K562 (cell line): Measurements from ENCODE around the gene KLC1. TPM values are rescaled to one million over a fixed set of nuclear protein-coding genes. Genes with fewer than 3 reads are reported as not detected.

ENCODE experiments used
- ATAC-seq: fragments of 200-7000 bp; cut with Tn5 transposase; 3 replicates; pipeline ENCODE4 v1.9.1; 2020; ENCODE audit warnings: moderate library complexity
- Bru-seq: library from RNA; stranded (reverse); fragments of 400-500 nt; gene quantifications from one replicate; lab custom pipeline; 2021; lab: Mats Ljungman, UMichigan
- BruChase-seq, 2 experiments: library from RNA; stranded (reverse); fragments of 400-500 nt; gene quantifications; one replicate each; lab custom pipeline; 2021; lab: Mats Ljungman, UMichigan
- BruUV-seq: library from RNA; stranded (reverse); fragments of 400-500 nt; replicated peaks from 2 replicates; lab custom pipeline; 2021; lab: Mats Ljungman, UMichigan
- CTCF ChIA-PET: fragments of 300-600 bp; formaldehyde crosslinking; extraction: SDS; loops from one replicate; lab custom pipeline; 2021; ENCODE audit warnings: low intra/inter-chr PET ratio; lab: Yijun Ruan, JAX
- POLR2A ChIA-PET: fragments of 300-600, 350-650 bp; sonication (Branson Sonifier 250); formaldehyde crosslinking; extraction: SDS; loops from one replicate; lab custom pipeline; 2021; ENCODE audit warnings: antibody characterized with exemption, inconsistent platforms; lab: Yijun Ruan, JAX
- DNase-seq, 4 experiments: peaks; one replicate each; pipeline versions ENCODE4 v3.0.0 to v3.0.0-alpha.2; 2011 to 2018; ENCODE audit warnings: low spot score in 3 of 4, mixed read lengths in 3 of 4; ENCODE audit errors: extremely low read depth in 1 of 4
- FAIRE-seq: peaks from 2 replicates; lab custom pipeline; 2011; peaks lifted over from hg19 to GRCh38; lab: Jason Lieb, UNC
- H2AFZ ChIP-seq: 2 replicates; pipeline ENCODE4 v1.6.0; 2011; ENCODE audit warnings: low read depth, low read length, control low read depth, inconsistent platforms
- H3K27ac ChIP-seq: fragments of 200-600 bp; 3 replicates; pipeline ENCODE4 v1.8.0; 2011; ENCODE audit warnings: low read depth, mild to moderate bottlenecking, control low read depth, inconsistent platforms, low read length, moderate library complexity, mixed read lengths; ENCODE audit errors: extremely low read depth
- H3K27me3 ChIP-seq, 2 experiments: fragments of 300-600 bp in 1 of 2; 2 replicates in 1 of 2; 3 replicates in 1 of 2; pipeline versions ENCODE4 v1.6.0 to v1.8.0; 2011; ENCODE audit warnings: inconsistent platforms in 2 of 2, low read length in 2 of 2, mild to moderate bottlenecking in 1 of 2, mixed read lengths in 1 of 2, moderate library complexity in 1 of 2; ENCODE audit not compliant: control insufficient read depth in 2 of 2, insufficient read depth in 2 of 2
- H3K36me3 ChIP-seq: fragments of 300-600 bp; 3 replicates; pipeline ENCODE4 v1.8.0; 2011; ENCODE audit warnings: mild to moderate bottlenecking, low read length, inconsistent platforms; ENCODE audit not compliant: control insufficient read depth, insufficient read depth
- H3K4me1 ChIP-seq, 2 experiments: fragments of 200-600 bp in 1 of 2; replicated peaks in 1 of 2; 2 replicates in 1 of 2; 3 replicates in 1 of 2; pipeline versions ENCODE4 v1.5.1 to v1.8.0; 2011; ENCODE audit warnings: inconsistent platforms in 2 of 2, low read length in 2 of 2, mild to moderate bottlenecking in 1 of 2, mixed read lengths in 1 of 2, moderate library complexity in 1 of 2; ENCODE audit not compliant: control insufficient read depth in 2 of 2, insufficient read depth in 2 of 2
- H3K4me2 ChIP-seq: 2 replicates; pipeline ENCODE4 v1.6.1; 2011; ENCODE audit warnings: low read length, control low read depth, inconsistent platforms, mixed read lengths; ENCODE audit not compliant: insufficient read depth
- H3K4me3 ChIP-seq: fragments of 200-600 bp; sonication (generic), shearing (Covaris generic); 2 replicates; pipeline ENCODE4 v1.5.1; 2016; ENCODE audit warnings: control low read depth, inconsistent platforms
- H3K79me2 ChIP-seq: fragments of 200-600 bp; 3 replicates; pipeline ENCODE4 v1.8.0; 2011; ENCODE audit warnings: low read length, inconsistent platforms; ENCODE audit not compliant: control insufficient read depth, insufficient read depth
- H3K9ac ChIP-seq, 2 experiments: 2 replicates each; pipeline versions ENCODE4 v1.6.0 to v1.6.1; 2011; ENCODE audit warnings: low read depth in 2 of 2, low read length in 2 of 2, control low read depth in 1 of 2, inconsistent platforms in 1 of 2, mild to moderate bottlenecking in 1 of 2, mixed read lengths in 1 of 2; ENCODE audit not compliant: insufficient read depth in 1 of 2
- H3K9me1 ChIP-seq: one replicate; pipeline ENCODE4 v1.6.0; 2011; ENCODE audit warnings: inconsistent platforms, mild to moderate bottlenecking, low read length, moderate library complexity; ENCODE audit not compliant: control insufficient read depth, insufficient read depth
- H3K9me3 ChIP-seq: replicated peaks from 2 replicates; pipeline ENCODE4 v1.5.1; 2011; ENCODE audit warnings: low read depth, low read length, inconsistent platforms; ENCODE audit not compliant: control insufficient read depth, insufficient read depth
- H4K20me1 ChIP-seq: replicated peaks from 2 replicates; pipeline ENCODE4 v1.6.1; 2011; ENCODE audit warnings: low read length, inconsistent platforms, mixed read lengths; ENCODE audit not compliant: control insufficient read depth, insufficient read depth
- ATF3 ChIP-seq, 2 experiments: fragments of 450-650 bp in 1 of 2; sonication (generic) in 1 of 2; formaldehyde crosslinking in 1 of 2; IDR thresholded peaks in 1 of 2; conservative IDR thresholded peaks in 1 of 2; 2 replicates each; pipeline versions ENCODE4 v1.6.1 to v1.8.1; 2016 to 2023; ENCODE audit warnings: mild to moderate bottlenecking in 2 of 2, moderate library complexity in 2 of 2, inconsistent platforms in 1 of 2, missing genetic modification reagents in 1 of 2
- DEAF1 ChIP-seq: fragments of 450-650 bp; formaldehyde crosslinking; IDR thresholded peaks from 2 replicates; pipeline ENCODE4 v1.4.0; 2020; ENCODE audit warnings: mild to moderate bottlenecking, moderate library complexity
- EP400 ChIP-seq: fragments of 450-650 bp; IDR thresholded peaks from 2 replicates; pipeline ENCODE4 v1.6.1; 2017; ENCODE audit warnings: antibody characterized with exemption, mild to moderate bottlenecking, moderate library complexity
- FOXK2 ChIP-seq, 2 experiments: fragments of 450-650 bp; IDR thresholded peaks in 1 of 2; conservative IDR thresholded peaks in 1 of 2; 2 replicates each; pipeline ENCODE4 v1.6.1; 2016; ENCODE audit warnings: low read depth in 2 of 2, mild to moderate bottlenecking in 1 of 2
- HCFC1 ChIP-seq: IDR thresholded peaks from 2 replicates; pipeline ENCODE4 v1.6.1; 2012; ENCODE audit warnings: low read depth, low read length, improper control_type of control experiment
- JUNB ChIP-seq: fragments of 450-650 bp; formaldehyde crosslinking; conservative IDR thresholded peaks from 2 replicates; pipeline ENCODE4 v1.4.0; 2020; ENCODE audit warnings: mild to moderate bottlenecking
- MBD2 ChIP-seq: sonication (generic); IDR thresholded peaks from 2 replicates; pipeline ENCODE4 v1.6.1; 2016; ENCODE audit warnings: low read depth, borderline replicate concordance
- ZNF408 ChIP-seq: fragments of 250-450 bp; sonication (Bioruptor Pico); IDR thresholded peaks from 2 replicates; pipeline ENCODE4 v1.4.0; 2020; ENCODE audit warnings: low read depth, mild to moderate bottlenecking, moderate library complexity
- WGBS: fragments of 100-300 bp; shearing (Covaris generic); methylation state at CpG from one replicate; pipeline ENCODE4 v1.1.6; 2016; ENCODE audit warnings: low coverage, mixed read lengths; ENCODE audit not compliant: insufficient coverage; ENCODE audit errors: missing lambda C conversion rate; 5-methylcytosine and 5-hydroxymethylcytosine counted together
- in situ Hi-C: fragments of 300-500 bp; cut with MboI; formaldehyde crosslinking; loops from 4 replicates; pipeline ENCODE4 v1.15.0; 2018; ENCODE audit warnings: inconsistent platforms, mixed read lengths
- intact Hi-C: fragments of 100-400 bp; cut with micrococcal nuclease; formaldehyde crosslinking; loops from 2 replicates; pipeline ENCODE4 v1.14.2; 2022
- long read RNA-seq, 3 experiments: library from polyadenylated mRNA in 2 of 3; library from RNA in 1 of 3; unstranded in 2 of 3; stranded (forward) in 1 of 3; transcript quantifications; one replicate each; pipeline ENCODE4 v2.0.0, GENCODE V29; 2019 to 2022
- polyA minus RNA-seq, 3 experiments: library from RNA; depleted of rRNA, polyadenylated mRNA; stranded (reverse); fragments of >200 nt; gene quantifications; 2 replicates each; pipeline ENCODE4 v1.2.3, GENCODE V29; 2011
- polyA plus RNA-seq, 8 experiments: library from polyadenylated mRNA; depleted of rRNA in 4 of 8; stranded (reverse) in 5 of 8; unstranded in 3 of 8; fragments of >200 nt; fragmentation: Nextera tagmentation in 2 of 8; fragmentation: Illumina TruSeq in 1 of 8; extraction: Ambion mirVana in 2 of 8; extraction: Trizol in 1 of 8; gene quantifications; 2 replicates each; pipeline versions ENCODE4 v1.2.1 to v1.2.3, GENCODE V29; 2011 to 2014; ENCODE audit warnings: inconsistent platforms in 1 of 8, missing spikeins in 1 of 8
- total RNA-seq, 7 experiments: library from RNA; depleted of rRNA in 6 of 7; stranded (reverse); fragments of >200 nt in 6 of 7; fragmentation: Illumina TruSeq in 2 of 7; extraction: Trizol in 2 of 7; gene quantifications; 2 replicates each; pipeline versions ENCODE4 v1.2.1 to v1.2.3, GENCODE V29; 2011 to 2021; ENCODE audit warnings: low replicate concordance in 1 of 7
- TF ChIP-seq, protein P1 (sequence below): sonication (generic); formaldehyde crosslinking; IDR thresholded peaks from 2 replicates; pipeline ENCODE4 v1.8.1; 2023; ENCODE audit warnings: mild to moderate bottlenecking, missing genetic modification reagents

KLC1 gene
- total RNA-seq (2011; cell fraction: chromatin; rRNA removed; ENCODE audit: low replicate concordance), result 259 and 402 TPM in 2 replicates
- 146 and 151 TPM in 2 replicates for total RNA-seq (2011; cell fraction: nucleolus; rRNA removed)
- total RNA-seq (2011; cell fraction: nucleoplasm; rRNA removed), result 202 and 203 TPM in 2 replicates
- 90.2 and 134 TPM in 2 replicates for total RNA-seq (2014; rRNA removed)
- total RNA-seq (2014; rRNA removed; fragmentation: Illumina TruSeq; extraction: Trizol), result 44.9 and 45.4 TPM in 2 replicates
- total RNA-seq (2015; rRNA removed; fragmentation: Illumina TruSeq; extraction: Trizol), result 51.5 and 54.8 TPM in 2 replicates
- total RNA-seq (2021), result 73.7 and 76.9 TPM in 2 replicates
- polyA plus RNA-seq (2011; rRNA removed), result 62.8 and 69.9 TPM in 2 replicates
- polyA plus RNA-seq (2011; cell fraction: cytosol; rRNA removed), result 50.1 and 69.4 TPM in 2 replicates
- 122 and 135 TPM in 2 replicates for polyA plus RNA-seq (2011; cell fraction: nucleus; rRNA removed)
- polyA plus RNA-seq (2012), result 44.6 and 51.6 TPM in 2 replicates
- polyA plus RNA-seq (2014; fragmentation: Illumina TruSeq; extraction: Trizol), result 39.4 and 43.1 TPM in 2 replicates
- polyA plus RNA-seq (2014; fragmentation: Nextera tagmentation; extraction: Ambion mirVana), result 1 to 10 TPM; 4.9 to 6.2 TPM
- polyA plus RNA-seq (2014; rRNA removed), result 112 and 131 TPM in 2 replicates
- 72.4 and 77.9 TPM in 2 replicates for polyA minus RNA-seq (2011; rRNA and poly(A)+ RNA removed)
- polyA minus RNA-seq (2011; cell fraction: cytosol; rRNA and poly(A)+ RNA removed), result 27.6 and 35.7 TPM in 2 replicates
- polyA minus RNA-seq (2011; cell fraction: nucleus; rRNA and poly(A)+ RNA removed), result 59.6 and 86.4 TPM in 2 replicates
- Bru-seq, nascent RNA, result percentile 62 among the genes with signal in this experiment
- BruChase-seq, experiment 1, labeled RNA remaining after a 2-hour chase, result percentile 72 among the genes with signal in this experiment
- BruChase-seq, experiment 2, labeled RNA remaining after a 6-hour chase, result percentile 77 among the genes with signal in this experiment
- long read RNA-seq, experiment 1, full-length matches to known transcripts, result 35 of 109 reads
- long read RNA-seq, experiment 1, partial matches to known transcripts, result 34 of 109 reads
- long read RNA-seq, experiment 1, other reads (novel, unspliced or antisense), result 40 of 109 reads
- long read RNA-seq, experiment 2, full-length matches to known transcripts, result 12 of 43 reads
- long read RNA-seq, experiment 2, partial matches to known transcripts, result 10 of 43 reads
- long read RNA-seq, experiment 2, other reads (novel, unspliced or antisense), result 21 of 43 reads
- long read RNA-seq, experiment 3, full-length matches to known transcripts, result 12 of 22 reads
- long read RNA-seq, experiment 3, partial matches to known transcripts, result 1 of 22 reads
- long read RNA-seq, experiment 3, other reads (novel, unspliced or antisense), result 9 of 22 reads

DNA sequence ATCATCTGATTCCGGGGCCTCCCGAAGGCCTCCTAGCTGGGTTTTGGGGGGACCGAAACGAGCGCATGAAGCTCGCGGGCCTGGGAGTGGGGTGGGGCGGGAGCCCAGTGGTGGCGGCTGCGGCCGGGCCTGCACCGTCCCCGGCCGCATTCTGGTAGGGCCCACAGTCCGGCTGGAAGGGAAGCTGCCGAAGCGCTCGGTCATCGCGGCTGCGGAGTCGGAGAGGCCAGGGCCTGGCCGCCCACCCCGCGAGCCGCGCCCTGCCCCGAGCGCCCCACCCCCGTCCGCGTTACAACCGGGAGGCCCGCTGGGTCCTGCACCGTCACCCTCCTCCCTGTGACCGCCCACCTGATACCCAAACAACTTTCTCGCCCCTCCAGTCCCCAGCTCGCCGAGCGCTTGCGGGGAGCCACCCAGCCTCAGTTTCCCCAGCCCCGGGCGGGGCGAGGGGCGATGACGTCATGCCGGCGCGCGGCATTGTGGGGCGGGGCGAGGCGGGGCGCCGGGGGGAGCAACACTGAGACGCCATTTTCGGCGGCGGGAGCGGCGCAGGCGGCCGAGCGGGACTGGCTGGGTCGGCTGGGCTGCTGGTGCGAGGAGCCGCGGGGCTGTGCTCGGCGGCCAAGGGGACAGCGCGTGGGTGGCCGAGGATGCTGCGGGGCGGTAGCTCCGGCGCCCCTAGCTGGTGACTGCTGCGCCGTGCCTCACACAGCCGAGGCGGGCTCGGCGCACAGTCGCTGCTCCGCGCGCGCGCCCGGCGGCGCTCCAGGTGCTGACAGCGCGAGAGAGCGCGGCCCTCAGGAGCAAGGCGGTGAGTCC lies at the start of gene KLC1:
KLC1 (plus strand) TSS at position 528 of the 819 bp plus-strand sequence. CDS start 25,354 bp downstream, outside the sequence.
- peaks cover 14 to 31% of the 10 kb centered on the region in 2 experiments; a peak in 4 of 5 replicates for H3K4me1 ChIP-seq
- peak within 1 kb of the TSS; percentile 91 to 95 for H3K9ac ChIP-seq
- in situ Hi-C loops (no loop called here), intact Hi-C loops (no loop called here)
- FAIRE-seq (no peak), DNase-seq (peak; percentile 78 to 84 (median 84)), ATAC-seq (peak; percentile 76)
- 1% methylated on average over 34 of the region's 97 CpGs for WGBS
- TSS peak; percentile 91 for BruUV-seq
- ChIA-PET CTCF (no interaction called here), POLR2A (interaction anchor here (0.6 to 1.1 kb wide), 4 partner anchors 10 to 40 kb away, joined by 3 to 4 read pairs (median 3); no protein-coding TSS in a partner anchor)
- no peaks in the 10 kb centered on the region for H3K9me3 ChIP-seq
- no peaks in the 10 kb centered on the region for H3K9me1 ChIP-seq
- peak within 1 kb of the TSS; percentile 89 for H3K4me2 ChIP-seq
- H2AFZ ChIP-seq, result peak within 1 kb of the TSS; percentile 90
- H3K36me3 ChIP-seq, result peaks cover 7% of the 10 kb centered on the region; the same call in 1 of the 3 replicates
- H3K27ac ChIP-seq, result peak within 1 kb of the TSS; percentile 96
- no peaks in the 10 kb centered on the region for H3K27me3 ChIP-seq
- H4K20me1 ChIP-seq, result peaks cover 6% of the 10 kb centered on the region; the same call in 1 of the 2 replicates
- peaks cover 46% of the 10 kb centered on the region for H3K79me2 ChIP-seq
- peak within 1 kb of the TSS; percentile 85 for H3K4me3 ChIP-seq
- TF ChIP-seq FOXK2 (conservative IDR thresholded peaks at IDR 0.05 in 1 of 2, IDR thresholded peaks at IDR 0.05 in 1 of 2; ENCODE audit: low read depth in 2 of 2), result peak; percentile 29 to 71; a peak in 2 of 4 replicates
- peak; percentile 55; the same call in 1 of the 2 replicates for TF ChIP-seq MBD2
- TF ChIP-seq, protein P1, sequence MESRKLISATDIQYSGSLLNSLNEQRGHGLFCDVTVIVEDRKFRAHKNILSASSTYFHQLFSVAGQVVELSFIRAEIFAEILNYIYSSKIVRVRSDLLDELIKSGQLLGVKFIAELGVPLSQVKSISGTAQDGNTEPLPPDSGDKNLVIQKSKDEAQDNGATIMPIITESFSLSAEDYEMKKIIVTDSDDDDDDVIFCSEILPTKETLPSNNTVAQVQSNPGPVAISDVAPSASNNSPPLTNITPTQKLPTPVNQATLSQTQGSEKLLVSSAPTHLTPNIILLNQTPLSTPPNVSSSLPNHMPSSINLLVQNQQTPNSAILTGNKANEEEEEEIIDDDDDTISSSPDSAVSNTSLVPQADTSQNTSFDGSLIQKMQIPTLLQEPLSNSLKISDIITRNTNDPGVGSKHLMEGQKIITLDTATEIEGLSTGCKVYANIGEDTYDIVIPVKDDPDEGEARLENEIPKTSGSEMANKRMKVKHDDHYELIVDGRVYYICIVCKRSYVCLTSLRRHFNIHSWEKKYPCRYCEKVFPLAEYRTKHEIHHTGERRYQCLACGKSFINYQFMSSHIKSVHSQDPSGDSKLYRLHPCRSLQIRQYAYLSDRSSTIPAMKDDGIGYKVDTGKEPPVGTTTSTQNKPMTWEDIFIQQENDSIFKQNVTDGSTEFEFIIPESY (CRISPR knock-in tag), result no peak
- no peak for TF ChIP-seq DEAF1 (CRISPR knock-in tag)
- peak; percentile 99 for TF ChIP-seq ATF3 (IDR thresholded peaks at IDR 0.05)
- no peak for TF ChIP-seq ATF3 (CRISPR knock-in tag; conservative IDR thresholded peaks at IDR 0.05)
- peak; percentile 72; the same call in 1 of the 2 replicates for TF ChIP-seq EP400
- peak; percentile 96 for TF ChIP-seq JUNB (CRISPR knock-in tag)
- TF ChIP-seq ZNF408 (CRISPR knock-in tag), result no peak
- TF ChIP-seq HCFC1, result peak; percentile 64
